AG04449 (cell line): ENCODE measurements around the gene ARHGAP31.

ENCODE experiments used
- CTCF ChIA-PET: fragments of 350-600 bp; formaldehyde crosslinking; extraction: SDS; loops from one replicate; lab custom pipeline; 2021; ENCODE audit warnings: antibody characterized with exemption; lab: Yijun Ruan, JAX
- POLR2A ChIA-PET: fragments of 400-600, 350-600 bp; formaldehyde crosslinking; extraction: SDS; loops from one replicate; lab custom pipeline; 2020; ENCODE audit warnings: antibody characterized with exemption, inconsistent platforms; lab: Yijun Ruan, JAX
- DNase-seq: peaks from one replicate; pipeline ENCODE4 v3.0.0-alpha.2; 2010; ENCODE audit warnings: low read depth, low spot score
- H3K4me3 ChIP-seq: 2 replicates; pipeline ENCODE4 v1.5.1; 2011; ENCODE audit warnings: low read depth, mild to moderate bottlenecking, control low read depth, low read length
- CTCF ChIP-seq: IDR thresholded peaks from one replicate; pipeline ENCODE4 v1.5.1; 2011; ENCODE audit warnings: mild to moderate bottlenecking, moderate library complexity, low read length, control low read depth, inconsistent platforms; ENCODE audit not compliant: insufficient read depth; ENCODE audit errors: missing control alignments

ARHGAP31 gene

GRCh38 chr3:119324899-119325298, 30.7 kb downstream of the ARHGAP31 start:
- H3K4me3 ChIP-seq: no peak overlapping the region
- ChIA-PET CTCF (interaction anchor here (2.8 kb wide), 1 partner anchor 13 kb away, joined by 8 read pairs; no protein-coding TSS in a partner anchor), POLR2A (no interaction called here)
- DNase-seq: no peak
- no peak for TF ChIP-seq CTCF

- H3K4me3 ChIP-seq: no peak overlapping the region
- ChIA-PET POLR2A (no interaction called here), CTCF (no interaction called here)
- no peak for DNase-seq
- TF ChIP-seq CTCF: no peak
Observed at GRCh38 chr3:119326976-119327375, 32.8 kb downstream of the ARHGAP31 start.

- DNase-seq: no peak
- CTCF ChIA-PET: no interaction called here
- POLR2A ChIA-PET: no interaction called here
- TF ChIP-seq CTCF: no peak
- no peak overlapping the region for H3K4me3 ChIP-seq
Observed at GRCh38 chr3:119329551-119329950, 35.4 kb downstream of the ARHGAP31 start.

- TF ChIP-seq CTCF: no peak
- DNase-seq: no peak
- no peak overlapping the region for H3K4me3 ChIP-seq
- ChIA-PET CTCF (no interaction called here), POLR2A (no interaction called here)
Observed at GRCh38 chr3:119330181-119330580, 36.0 kb downstream of the ARHGAP31 start.

GRCh38 chr3:119330858-119331257, 36.7 kb downstream of the ARHGAP31 start:
- no peak for DNase-seq
- CTCF ChIA-PET: interaction anchor here (1.2 kb wide), 1 partner anchor 8 kb away, joined by 4 read pairs; no protein-coding TSS in a partner anchor
- no peak for TF ChIP-seq CTCF
- POLR2A ChIA-PET: no interaction called here
- no peak overlapping the region for H3K4me3 ChIP-seq

GRCh38 chr3:119331661-119332060, 37.5 kb downstream of the ARHGAP31 start:
- no peak for TF ChIP-seq CTCF
- ChIA-PET POLR2A (interaction anchor here (1.1 kb wide), 1 partner anchor 9 kb away, joined by 4 read pairs; no protein-coding TSS in a partner anchor), CTCF (interaction anchor here (0.6 to 1.2 kb wide), 2 partner anchors 9 to 20 kb away, joined by 3 to 4 read pairs; no protein-coding TSS in a partner anchor)
- DNase-seq: no peak
- H3K4me3 ChIP-seq: no peak overlapping the region
